Posterior cingulate gyrus (tissue), 11 donors: ENCODE data around the gene SEC31B.

Source experiments
- DNase-seq, 10 donors: peaks; one replicate each; pipeline versions ENCODE4 v3.0.0 to v3.0.0-alpha.2; 2020 to 2021; ENCODE audit warnings: mixed read lengths in 3 of 10
- intact Hi-C: fragments of 100-400 bp; cut with DNase I; formaldehyde crosslinking; loops from one replicate; pipeline ENCODE4 v1.15.1; 2023

The SEC31B gene

GRCh38 chr10:100468322-100468721, 51.3 kb downstream of the SEC31B start:
- DNase-seq, result no peak
- intact Hi-C loops, result no loop called here

DNA sequence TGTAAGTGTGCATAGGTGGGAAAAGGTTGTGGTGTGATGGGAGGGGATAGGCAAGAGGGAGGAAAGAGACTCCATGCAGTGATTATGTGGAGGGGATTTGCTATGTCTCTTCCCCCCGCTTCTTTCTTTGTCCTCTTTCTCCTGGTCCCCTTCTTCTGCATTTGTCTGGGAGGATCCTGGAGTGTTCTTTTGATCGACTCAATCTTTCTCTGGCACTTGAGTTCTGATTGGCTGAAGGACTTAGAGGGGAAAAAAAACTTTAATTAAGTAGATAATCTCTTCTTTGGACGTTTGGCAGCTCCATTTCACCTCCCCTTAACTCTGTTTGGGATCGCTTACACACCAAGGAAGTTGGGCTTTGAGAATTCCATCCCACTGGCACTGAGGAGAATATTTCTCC, 57.0 kb downstream of the SEC31B start, which contains the start of gene WNT8B:
TSS of gene WNT8B (plus strand) at position 301 of the 400 bp plus-strand sequence. CDS start 160 bp downstream, outside the sequence.
- DNase-seq, result no peak
- intact Hi-C loops, result no loop called here

DNA sequence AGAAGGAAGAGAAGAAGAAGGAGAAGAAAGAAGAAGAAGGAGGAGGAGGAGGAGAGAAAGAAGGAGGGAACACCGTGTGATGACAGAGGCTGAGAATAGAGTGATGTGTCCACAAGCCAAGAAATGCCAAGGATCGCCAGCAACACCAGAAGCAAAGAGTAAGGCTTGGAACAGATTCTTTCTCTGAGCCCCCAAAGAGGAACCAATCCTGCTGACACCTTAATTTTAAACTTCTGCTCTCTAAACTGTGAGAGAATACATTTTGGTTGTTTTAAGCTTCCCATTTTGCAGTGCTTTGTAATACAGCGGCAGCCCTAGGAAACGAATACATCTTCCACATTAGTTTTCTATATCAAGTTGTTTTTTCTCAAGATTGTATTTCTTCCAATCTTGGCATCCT, 70.7 kb downstream of the SEC31B start:
- intact Hi-C loops, result no loop called here
- no peak for DNase-seq

DNA sequence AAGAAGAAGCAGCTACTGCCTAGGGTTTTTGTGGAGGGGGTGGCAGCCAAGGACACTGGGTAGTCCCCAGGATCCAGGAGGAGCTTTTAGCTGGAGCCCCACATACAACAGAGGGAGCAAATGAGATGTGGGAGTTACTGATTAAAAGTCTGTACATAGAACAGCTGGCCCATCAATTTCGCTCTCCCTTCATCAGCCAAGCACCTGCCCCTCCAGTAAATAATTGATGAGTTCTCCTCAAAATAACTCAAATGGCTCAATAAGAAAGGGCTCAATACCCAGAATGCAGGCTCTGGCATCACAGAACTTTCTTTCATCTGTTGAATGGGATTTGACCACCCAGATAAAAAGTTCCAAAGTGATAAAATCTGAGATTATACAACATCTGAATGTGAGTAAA, 72.0 kb downstream of the SEC31B start:
- intact Hi-C loops, result no loop called here

GRCh38 chr10:100446130-100446761, 73.4 kb downstream of the SEC31B start:
- intact Hi-C loops, result no loop called here
- no peak for DNase-seq

More for the DNA sequence above, 72.0 kb downstream of the SEC31B start:
- DNase-seq, result no peak

GRCh38 chr10:100442548-100442947, 77.1 kb downstream of the SEC31B start:
- intact Hi-C loops, result no loop called here
- no peak for DNase-seq

GRCh38 chr10:100438674-100439315, 80.9 kb downstream of the SEC31B start:
- intact Hi-C loops, result no loop called here
- DNase-seq, result no peak
